GM08714 (cell line): ENCODE measurements around the gene RNF220.

Experiments
- H3K4me3 ChIP-seq: fragments of 200-500 bp; sonication (Bioruptor generic); 2 replicates; pipeline ENCODE4 v1.5.1; 2014; ENCODE audit warnings: mild to moderate bottlenecking, low read length, inconsistent platforms
- ZNF274 ChIP-seq: IDR thresholded peaks from 2 replicates; pipeline ENCODE4 v1.6.1; 2012; ENCODE audit warnings: mild to moderate bottlenecking, low read depth, low read length

Gene RNF220

DNA sequence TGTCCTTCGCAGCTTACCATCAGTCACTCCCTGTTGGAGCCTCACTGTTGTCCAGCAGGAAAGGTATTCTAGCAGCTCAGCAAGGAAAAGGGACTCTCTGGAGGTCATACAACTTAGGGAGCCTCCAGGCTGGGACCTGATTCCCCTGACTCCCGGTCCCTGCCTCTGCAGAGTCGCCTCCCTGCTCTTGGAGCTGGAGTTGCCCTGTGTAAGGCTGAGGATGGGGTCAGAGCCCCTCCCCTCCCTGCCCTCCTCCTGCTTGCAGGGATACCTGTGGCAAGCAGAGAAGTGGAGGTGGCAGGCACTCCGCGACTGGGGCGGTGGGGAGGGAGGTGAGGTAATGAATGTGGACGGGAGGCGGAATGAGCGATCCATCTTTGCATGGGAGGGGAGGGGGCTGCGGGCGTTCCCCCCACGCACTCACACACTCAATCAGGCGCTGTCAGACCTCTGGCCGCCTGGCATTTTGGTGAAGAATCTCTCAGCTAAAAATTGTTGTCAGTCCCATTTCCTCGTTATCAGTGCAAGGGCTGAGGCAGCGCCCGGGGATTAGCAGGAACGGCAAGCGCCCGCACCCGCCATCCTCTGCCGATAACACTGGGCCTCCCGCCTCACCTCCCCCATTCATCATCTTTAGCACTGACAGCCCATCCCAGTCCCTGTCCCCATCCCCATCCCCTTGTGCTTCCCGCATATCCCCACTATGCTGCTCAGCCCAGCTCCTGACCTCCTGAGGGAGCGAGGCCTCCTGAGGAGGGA lies 204.9 kb downstream of the RNF220 start:
- no peak overlapping the region for H3K4me3 ChIP-seq
- TF ChIP-seq ZNF274 = no peak

DNA sequence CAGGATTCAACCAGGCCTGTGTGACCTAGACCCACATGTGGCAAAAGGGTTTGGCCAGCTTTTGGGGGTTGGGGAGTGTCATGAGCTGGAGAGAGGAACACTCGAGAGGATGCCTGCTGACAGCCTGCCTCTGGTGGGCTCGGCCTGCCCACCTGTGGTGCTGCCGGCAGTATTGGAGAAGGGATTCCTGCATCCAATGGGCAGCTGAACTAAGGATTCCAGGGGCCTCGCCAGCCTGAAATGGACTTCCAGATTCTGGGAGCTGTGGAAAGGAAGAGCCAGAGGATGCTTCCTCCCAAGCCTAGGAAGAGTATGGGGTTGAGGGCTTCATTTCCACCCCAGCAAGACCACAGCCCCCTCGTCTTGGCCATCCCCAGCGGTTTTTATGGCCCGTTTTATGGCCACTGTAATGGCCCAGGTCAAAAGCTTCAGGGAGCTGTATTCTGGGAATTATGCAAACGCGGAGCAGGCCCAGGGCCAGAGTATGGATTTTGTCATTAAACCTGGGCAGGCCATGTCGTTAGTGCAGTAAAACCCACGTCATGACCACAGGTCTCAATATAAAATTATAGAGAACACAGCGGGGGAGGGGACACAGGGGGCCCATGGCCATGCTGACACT lies 205.6 kb downstream of the RNF220 start:
- no peak for TF ChIP-seq ZNF274
- no peak overlapping the region for H3K4me3 ChIP-seq

DNA sequence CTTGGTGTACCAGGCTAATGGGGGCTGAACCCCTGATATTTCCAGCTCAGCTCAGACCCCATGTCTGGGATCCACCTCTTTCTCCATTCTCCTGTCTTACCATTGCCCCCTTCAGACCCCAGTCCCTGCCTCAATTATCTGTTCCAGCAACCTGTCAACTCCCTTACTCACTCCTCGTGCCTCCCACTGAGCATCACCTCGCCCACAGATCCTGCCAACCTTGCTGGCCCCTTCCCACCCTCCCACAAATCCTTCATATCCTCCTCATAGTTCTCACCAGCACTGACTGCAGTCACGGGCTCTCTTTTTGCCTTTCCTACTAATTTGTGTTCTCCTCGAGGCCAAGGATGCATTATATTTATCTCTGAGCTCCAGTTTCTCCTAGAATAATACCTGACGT lies 206.4 kb downstream of the RNF220 start:
- no peak for TF ChIP-seq ZNF274
- no peak overlapping the region for H3K4me3 ChIP-seq

DNA sequence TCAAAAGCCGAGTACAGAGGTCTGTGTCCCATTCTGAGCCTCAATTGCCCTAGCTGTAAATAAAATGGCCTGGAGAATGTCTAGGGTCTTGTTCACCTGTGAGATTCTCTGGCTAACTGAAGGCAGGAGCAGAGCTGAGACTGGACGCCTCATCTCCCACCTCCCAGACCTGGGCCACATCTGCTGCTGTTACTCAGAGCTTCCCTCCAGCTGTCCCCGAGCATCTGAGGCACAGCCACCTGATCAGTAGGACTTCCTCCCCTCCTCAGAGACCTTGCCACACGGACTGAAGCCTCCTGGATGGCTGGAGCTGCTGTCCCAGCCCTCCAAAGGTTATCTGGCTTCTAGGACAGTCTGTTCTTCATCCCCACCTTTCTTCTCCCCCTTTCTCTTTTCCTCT lies 206.8 kb downstream of the RNF220 start:
- H3K4me3 ChIP-seq = no peak overlapping the region
- no peak for TF ChIP-seq ZNF274

DNA sequence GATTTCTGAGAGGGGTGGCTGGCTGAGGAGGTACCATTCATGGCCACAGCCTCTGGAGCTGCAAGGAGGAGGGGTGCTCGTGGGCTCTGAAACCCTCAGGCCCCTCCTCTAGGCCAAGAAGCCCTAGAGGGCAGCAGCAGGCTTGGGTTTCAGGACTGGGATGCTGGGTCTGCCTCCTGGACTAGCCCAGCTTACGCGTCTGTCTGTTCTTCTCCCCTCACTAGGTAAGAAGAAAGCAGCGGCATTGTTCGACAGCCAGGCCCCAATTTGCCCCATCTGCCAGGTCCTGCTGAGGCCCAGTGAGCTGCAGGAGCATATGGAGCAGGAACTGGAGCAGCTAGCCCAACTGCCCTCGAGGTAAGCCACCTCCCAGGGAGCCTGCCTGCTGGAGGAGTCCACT lies 208.9 kb downstream of the RNF220 start:
- no peak for TF ChIP-seq ZNF274
- no peak overlapping the region for H3K4me3 ChIP-seq

DNA sequence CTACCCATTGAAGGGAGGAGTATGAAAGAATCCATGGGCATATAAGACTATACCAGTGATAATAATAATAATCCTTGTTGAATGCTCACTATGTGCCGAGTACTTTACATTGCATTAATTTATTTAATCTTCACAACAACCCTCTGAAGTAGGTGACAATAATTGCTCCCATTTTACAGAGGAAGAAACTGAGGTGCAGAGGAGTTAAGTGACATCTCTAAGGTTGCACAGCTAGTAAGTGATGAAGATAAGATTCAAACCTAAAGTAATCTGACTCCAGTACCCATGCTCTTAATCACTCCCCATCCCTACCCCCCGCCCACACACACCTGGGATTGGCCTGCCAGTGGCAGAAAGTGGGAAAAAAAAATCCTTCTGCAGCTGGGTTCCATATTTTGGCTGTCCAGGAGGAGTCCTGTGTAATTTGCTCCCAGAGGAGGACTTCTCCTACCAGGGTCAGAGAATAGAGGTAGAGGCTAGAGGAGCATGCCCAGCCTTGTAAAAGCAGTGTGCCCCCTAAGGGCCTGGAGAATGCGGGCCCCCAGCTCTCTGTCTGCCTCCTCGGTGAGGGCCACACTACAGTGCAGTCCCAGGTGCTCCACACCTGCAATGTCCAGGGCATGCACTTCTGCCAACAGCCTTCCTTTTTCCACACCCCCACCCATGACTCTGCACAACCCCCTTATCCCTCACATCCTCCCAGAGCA lies 211.4 kb downstream of the RNF220 start:
- no peak for TF ChIP-seq ZNF274
- H3K4me3 ChIP-seq = no peak overlapping the region

DNA sequence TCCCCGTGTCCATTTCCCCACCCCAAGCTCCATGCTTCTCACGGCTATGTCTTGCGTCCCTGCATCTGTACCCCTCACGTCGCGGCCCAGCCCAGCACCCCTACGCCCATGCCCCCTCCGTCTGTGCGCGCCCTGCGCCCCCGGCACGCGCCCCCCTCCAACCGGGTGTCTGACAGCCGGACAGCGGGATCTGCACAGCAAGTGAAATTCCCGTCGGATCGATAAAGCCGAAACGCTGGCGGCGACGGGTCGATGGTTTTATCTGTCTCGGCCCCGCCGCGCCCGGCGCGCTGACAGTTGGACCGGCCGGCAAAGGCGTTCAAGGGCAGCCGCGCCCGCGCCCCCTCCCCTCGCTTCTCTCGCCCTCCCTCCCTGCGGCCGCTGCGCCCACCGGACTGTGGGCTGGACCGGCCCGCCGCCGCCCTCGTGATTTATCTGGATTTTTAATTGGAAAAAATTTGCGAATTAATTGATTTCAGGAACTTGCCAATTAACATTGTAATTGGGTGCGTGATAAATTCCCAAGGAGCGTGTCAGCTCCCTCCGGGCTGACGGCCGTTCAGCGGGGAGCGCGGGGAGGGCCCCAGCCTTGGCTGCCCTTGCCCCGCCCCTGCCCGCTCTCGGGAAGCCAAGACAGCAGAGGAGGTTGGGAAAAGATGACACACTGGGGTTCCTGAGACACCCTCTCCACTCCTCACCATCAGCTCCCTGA lies 212.1 kb downstream of the RNF220 start:
- no peak for TF ChIP-seq ZNF274
- H3K4me3 ChIP-seq = no peak overlapping the region

DNA sequence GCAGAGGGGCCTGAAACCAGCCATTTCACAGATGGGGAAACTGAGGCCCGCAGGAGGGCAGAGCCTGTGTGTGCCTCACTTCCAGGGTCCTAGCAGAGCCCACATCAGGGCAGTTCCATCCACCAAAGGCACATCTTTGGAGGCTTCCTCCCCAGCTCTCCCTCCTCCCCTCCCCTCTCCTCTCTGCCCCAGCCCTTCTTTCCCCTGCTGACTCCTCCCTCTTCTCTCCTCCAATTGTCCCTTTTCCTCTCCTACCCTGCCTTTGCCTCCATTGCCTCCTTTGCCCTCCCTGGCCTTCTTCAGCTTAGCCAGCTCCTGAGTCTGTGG lies 212.6 kb downstream of the RNF220 start:
- H3K4me3 ChIP-seq = no peak overlapping the region
- no peak for TF ChIP-seq ZNF274

DNA sequence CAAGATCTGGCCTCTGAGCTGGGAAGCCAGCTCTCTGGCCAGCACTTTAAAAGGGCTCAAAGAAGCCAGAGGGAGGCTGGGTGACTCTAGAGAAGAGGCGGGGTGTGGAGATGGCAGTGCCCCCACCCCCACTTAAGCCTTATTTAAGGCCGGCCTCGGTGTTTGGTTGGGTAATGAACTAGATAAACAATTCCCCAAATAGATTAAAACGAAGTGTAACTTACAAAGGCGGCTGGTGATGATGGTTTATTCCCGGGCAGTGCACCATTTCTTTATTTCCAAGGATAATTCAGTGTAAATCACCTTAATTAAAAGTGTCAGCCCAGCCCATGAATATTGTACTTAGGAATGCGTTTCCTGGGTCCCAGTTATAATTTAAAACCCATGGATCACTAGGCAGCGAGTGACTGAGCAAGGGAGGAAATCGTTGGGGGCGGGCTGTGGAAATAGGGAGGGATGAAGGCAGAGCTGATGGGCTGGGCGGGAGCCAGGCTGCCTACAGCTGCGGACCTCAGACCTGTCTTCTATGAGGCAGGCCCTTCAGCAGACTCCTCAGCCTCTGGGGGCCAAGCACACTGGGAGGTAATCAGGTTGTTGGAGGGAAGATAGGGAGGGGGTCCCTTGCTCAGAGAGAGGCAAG lies 214.3 kb downstream of the RNF220 start:
- no peak overlapping the region for H3K4me3 ChIP-seq
- no peak for TF ChIP-seq ZNF274

DNA sequence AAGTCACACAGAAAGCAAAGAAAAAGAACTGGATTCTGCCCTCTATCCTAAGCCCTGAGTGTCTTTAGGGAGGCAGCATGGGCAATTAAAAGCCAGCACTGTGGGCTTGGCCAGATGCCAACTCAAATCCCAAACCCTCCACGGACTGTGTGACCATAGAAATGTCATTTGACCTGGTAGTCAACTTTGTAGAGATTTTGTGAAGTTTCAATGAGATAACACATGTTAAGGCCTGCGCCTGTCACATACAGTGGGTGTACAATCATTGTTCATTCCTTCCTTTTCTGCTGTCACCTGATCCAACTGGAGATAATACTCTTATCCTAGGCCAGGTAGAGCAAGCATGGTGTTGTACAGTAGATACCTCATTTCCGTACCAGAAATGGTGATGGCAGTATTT lies 215.0 kb downstream of the RNF220 start:
- TF ChIP-seq ZNF274 = no peak
- H3K4me3 ChIP-seq = no peak overlapping the region

DNA sequence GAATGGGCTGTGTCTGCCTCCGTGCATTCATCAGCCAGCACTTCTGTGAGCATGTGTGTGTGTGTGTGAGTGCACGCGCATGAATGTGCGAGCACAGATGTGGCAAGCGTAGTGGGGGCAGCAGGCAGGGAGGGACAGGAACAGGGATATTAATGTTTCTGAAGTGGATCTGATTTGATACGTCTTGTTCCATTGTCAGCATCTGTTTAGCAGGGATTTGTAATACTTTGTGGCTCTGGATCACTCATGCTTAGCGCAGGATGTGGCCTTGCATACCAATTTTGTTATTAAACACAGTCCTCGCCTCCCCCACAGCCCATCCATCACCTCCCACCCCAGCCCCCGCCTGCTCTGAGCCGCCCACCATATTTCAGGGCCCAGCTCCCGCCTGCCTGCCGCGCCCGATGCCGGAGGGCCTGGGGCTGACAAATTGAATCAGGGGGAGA lies 216.8 kb downstream of the RNF220 start:
- no peak for TF ChIP-seq ZNF274
- H3K4me3 ChIP-seq = no peak overlapping the region

DNA sequence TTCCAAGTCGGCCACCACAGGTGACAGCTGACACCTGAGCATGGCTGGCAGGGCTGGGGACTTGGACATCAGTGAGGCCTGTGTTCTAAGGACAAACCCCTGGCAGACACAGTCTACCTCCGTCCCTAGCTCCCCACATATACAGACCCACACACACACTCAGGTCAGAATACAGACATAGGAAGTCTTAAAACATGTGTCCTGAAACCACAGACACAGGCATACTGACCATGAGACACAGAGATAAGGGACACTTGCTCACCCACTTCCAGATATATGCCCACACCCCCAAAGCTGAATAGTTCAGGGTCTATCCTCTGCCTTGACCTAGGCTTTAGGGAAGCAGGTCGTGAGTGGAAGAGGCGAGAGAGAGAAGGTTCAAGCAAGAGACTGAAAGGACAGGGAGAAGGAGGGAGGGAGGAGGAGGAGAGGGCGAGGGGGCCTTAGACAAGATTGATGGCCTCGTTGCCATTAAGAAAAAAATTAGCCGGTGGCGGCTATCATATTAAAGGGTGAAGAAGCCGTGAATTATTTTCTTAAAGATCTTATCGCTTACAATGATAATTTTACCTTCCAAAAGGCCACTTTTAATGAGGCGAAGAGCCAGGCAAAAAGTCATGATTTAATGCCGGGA lies 219.3 kb downstream of the RNF220 start:
- no peak overlapping the region for H3K4me3 ChIP-seq
- no peak for TF ChIP-seq ZNF274

DNA sequence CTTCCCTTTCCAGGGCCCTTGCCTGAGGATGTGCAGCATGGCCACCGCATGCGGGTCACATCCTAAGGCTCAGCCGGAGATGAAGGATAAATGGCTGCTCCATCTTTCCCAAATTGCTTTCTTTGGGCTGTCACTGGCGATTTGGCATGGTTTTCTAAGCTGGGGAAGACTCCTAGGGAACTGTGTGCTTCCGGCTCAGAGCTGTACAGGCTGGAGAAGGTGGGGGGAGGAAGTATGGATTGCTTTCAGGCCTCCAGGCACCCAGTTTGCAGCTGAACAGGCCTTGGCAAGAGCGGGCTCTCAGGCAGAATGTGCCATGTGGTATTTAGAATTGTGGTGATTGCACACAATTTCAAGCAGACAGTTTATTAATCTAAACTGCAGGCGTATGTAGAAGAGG lies 220.3 kb downstream of the RNF220 start:
- no peak overlapping the region for H3K4me3 ChIP-seq
- no peak for TF ChIP-seq ZNF274
